ENCODE data around the gene MICA.

DNA sequence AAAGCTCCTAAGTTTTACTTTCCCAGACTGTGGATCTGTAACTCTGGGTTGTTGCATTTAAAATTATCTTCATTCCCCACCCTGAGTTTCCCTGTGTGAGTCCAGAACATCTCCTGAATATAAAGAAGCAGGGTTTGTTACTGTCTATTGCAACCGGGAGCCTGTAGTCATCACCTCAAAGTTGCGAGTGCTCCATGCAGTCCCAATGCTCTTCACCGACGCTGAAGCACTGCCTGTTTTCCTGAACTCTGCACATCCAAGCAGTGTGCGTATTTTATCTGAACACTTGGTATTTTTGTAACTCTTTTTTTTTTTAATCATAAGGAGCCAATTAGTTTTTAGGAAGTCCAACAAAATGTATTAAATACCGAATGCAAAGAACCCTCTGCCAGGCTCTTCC, 45.5 kb upstream of the MICA start:
- TF ChIP-seq, protein P1, sequence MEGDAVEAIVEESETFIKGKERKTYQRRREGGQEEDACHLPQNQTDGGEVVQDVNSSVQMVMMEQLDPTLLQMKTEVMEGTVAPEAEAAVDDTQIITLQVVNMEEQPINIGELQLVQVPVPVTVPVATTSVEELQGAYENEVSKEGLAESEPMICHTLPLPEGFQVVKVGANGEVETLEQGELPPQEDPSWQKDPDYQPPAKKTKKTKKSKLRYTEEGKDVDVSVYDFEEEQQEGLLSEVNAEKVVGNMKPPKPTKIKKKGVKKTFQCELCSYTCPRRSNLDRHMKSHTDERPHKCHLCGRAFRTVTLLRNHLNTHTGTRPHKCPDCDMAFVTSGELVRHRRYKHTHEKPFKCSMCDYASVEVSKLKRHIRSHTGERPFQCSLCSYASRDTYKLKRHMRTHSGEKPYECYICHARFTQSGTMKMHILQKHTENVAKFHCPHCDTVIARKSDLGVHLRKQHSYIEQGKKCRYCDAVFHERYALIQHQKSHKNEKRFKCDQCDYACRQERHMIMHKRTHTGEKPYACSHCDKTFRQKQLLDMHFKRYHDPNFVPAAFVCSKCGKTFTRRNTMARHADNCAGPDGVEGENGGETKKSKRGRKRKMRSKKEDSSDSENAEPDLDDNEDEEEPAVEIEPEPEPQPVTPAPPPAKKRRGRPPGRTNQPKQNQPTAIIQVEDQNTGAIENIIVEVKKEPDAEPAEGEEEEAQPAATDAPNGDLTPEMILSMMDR (IDR thresholded peaks at IDR 0.05): no peak
- TF ChIP-seq POLR2A (IDR thresholded peaks at IDR 0.05): no peak
